ENCODE data around the gene GET4.
"Not testable (repeated sequence)": the region's sequence is repeated elsewhere in the genome, so short reads cannot be mapped to it uniquely, and the experiment has no call there.

The GET4 gene

DNA sequence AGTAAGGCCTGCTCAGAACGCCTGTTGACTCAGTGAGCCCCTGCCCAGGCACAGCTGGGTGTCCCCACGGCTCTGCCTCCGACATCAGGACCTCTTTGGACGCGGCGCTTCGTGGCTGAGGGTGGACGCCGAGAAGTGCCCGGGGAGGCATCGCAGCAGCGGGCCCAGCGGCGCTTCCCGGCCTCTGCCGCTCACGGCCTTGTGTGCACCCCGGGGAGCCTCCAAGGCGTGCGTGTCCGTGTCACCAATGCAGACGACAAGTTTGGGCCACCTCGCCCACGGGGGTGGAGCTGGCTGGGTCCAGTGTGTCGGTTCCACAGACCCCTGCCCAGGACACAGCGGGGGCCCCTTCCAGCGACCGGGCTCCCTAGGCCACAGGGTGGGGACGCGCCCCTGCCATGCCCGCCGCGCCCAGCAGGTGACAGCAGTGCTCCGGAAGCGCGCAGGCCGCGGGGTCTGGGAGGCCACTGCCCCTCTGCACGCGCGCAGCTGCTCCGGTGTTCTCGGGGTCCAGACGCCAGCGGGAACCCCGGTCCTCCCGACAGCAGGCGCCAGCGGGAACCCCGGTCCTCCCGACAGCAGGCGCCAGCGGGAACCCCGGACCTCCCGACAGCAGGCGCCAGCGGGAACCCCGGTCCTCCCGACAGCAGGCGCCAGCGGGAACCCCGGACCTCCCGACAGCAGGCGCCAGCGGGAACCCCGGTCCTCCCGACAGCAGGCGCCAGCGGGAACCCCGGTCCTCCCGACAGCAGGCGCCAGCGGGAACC is 32.4 kb downstream of the GET4 start:
- peak; percentile 76 for TF ChIP-seq CTCF (IDR thresholded peaks at IDR 0.05; ENCODE audit: low read depth, low read length)
- H3K4me3 ChIP-seq (ENCODE audit: low read depth, low read length): not testable (repeated sequence)

DNA sequence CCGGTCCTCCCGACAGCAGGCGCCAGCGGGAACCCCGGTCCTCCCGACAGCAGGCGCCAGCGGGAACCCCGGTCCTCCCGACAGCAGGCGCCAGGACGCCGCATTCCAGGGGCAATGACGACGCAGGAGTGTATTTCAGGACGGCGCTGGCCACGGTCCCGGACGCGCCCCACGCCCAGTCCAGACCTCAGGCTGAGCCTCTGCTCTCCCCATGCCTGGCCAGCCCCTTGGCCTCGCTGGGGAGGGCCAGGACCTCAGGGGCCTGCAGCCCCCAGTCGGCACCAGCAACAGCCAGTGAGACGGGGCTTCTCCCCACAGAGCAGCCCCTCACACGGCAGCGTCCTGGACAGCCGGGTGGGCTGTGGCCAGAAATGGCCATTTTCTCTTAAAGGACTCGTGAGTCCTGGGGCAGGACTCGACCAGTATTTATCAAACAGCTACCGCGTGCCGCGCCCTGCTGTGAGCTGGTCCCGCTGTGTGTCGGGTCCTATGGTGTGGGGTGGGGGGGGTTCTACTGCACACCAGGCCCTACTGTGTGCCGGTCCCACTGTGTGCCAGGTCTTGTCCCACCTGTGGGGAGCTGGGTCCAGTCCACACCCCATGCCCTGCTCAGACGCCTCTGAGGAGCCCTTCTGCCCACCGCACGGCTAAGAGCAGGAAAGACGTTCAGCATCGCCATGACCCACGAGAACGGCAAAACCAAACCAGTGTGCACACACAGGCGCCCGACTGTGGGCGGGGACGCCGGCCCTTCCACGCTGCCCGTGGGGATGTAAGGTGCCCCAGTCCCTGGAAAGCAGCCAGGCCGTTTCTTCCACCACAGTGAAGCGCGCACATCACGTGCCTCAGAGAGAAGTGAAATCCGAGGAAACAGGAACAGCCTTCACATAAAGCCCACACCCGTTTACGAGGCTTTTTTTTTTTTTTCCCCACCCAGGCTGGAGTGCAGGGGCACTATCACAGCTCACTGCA is 33.3 kb downstream of the GET4 start:
- no peak overlapping the region for H3K4me3 ChIP-seq (ENCODE audit: low read depth, low read length)
- TF ChIP-seq CTCF (IDR thresholded peaks at IDR 0.05; ENCODE audit: low read depth, low read length): no peak

- no peak overlapping the region for H3K4me3 ChIP-seq (ENCODE audit: low read depth, low read length)
- TF ChIP-seq CTCF (IDR thresholded peaks at IDR 0.05; ENCODE audit: low read depth, low read length): no peak
These were observed 34.1 kb downstream of the GET4 start for GRCh38 chr7:910441-910861.

DNA sequence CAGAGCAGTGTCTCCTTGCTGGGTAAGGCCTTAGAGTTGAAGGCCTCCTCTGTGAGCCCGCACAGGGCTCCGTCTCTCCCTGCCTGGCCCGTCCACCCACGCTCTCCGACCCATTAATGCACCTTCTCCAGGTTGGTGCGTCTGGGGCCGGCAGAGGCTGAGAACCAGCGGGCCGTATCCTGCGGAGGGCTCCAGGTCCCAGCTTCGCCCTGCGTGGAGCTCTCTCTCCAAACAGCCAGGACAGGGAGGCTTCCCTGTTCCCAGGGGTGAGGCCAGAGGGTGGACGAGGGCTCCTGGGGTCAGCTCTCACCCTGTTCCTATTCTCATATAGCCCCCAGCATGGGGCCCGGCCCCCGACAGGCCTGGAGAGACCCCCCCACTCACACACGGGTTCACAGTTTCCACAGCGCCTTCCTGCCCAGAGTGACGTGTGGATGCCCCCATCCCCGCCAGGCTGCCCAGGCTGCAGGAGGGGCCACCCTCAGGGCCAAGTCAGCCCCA is 34.6 kb downstream of the GET4 start:
- H3K4me3 ChIP-seq (ENCODE audit: low read depth, low read length): no peak overlapping the region
- TF ChIP-seq CTCF (IDR thresholded peaks at IDR 0.05; ENCODE audit: low read depth, low read length): no peak

- no peak overlapping the region for H3K4me3 ChIP-seq (ENCODE audit: low read depth, low read length)
- no peak for TF ChIP-seq CTCF (IDR thresholded peaks at IDR 0.05; ENCODE audit: low read depth, low read length)
These were observed 35.6 kb downstream of the GET4 start for GRCh38 chr7:911791-912480.

DNA sequence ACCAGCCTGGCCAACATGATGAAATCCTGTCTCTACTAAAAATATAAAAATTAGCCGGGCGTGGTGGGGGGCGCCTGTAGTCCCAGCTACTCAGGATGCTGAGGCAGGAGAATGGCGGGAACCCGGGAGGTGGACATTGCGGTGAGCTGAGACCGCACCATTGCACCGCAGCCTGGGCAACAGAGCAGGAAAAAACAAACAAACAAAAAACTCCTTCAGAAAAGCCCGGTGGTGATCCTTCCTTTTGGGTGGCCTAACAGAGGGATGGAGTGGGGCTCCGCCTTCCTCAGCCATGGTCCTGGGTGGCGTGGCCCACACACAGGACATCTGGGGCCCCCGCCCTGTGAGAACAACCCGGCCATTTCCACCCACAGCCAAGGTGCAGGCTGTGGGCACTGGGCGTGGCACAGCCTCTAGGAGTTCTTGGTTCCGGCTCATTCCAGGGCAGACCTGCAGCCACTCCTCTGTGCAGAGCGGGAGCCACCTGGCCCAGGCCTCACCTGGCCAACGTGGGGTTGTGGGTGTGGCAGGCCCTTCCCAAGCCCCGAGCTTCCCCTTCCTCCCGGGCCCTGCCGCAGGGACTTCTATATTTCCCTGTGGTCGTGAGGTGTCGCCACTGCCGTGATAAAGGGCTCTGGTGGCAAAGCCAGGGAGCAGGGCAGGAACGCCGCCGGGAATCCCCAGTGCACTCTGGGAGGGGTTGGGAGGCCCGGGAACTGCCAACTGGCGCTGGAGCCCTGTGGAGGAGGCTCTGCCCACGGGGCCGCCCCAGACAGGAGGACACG is 37.6 kb downstream of the GET4 start:
- H3K4me3 ChIP-seq (ENCODE audit: low read depth, low read length): no peak overlapping the region
- TF ChIP-seq CTCF (IDR thresholded peaks at IDR 0.05; ENCODE audit: low read depth, low read length): no peak

All from WI38 (cell line).